ENCODE data around the gene PDZD7. TPM values are rescaled to one million over a fixed set of nuclear protein-coding genes. Genes with fewer than 3 reads are reported as not detected.
A peak's percentile ranks its signal among the peaks of the same experiment; 100 is the strongest.

The PDZD7 gene
- total and polyA plus RNA-seq, 2 of the 8 experiments (the other 6 are each of a cell fraction or from before 2014, with no cell fraction given), result 0.88 to 1.6 TPM

GRCh38 chr10:101018600-101019439 lies 12.1 kb downstream of the PDZD7 start (continued):
- TF ChIP-seq RNF2 (IDR thresholded peaks at IDR 0.05; ENCODE audit: borderline replicate concordance, low read depth, low read length, missing control alignments, poor library complexity, severe bottlenecking), result no peak
- no peak for TF ChIP-seq HDAC6 (IDR thresholded peaks at IDR 0.05; ENCODE audit: low read depth, low read length)
- TF ChIP-seq KDM4A (IDR thresholded peaks at IDR 0.05; ENCODE audit: low read depth, low read length, severe bottlenecking), result peak; percentile 58
- no peak for TF ChIP-seq PHF8 (conservative IDR thresholded peaks at IDR 0.05; ENCODE audit: low read depth, low read length)
- peak in 1 of 2 experiments; percentile 18; a peak in 1 of 4 replicates for TF ChIP-seq HDAC2 (IDR thresholded peaks at IDR 0.05; ENCODE audit: borderline replicate concordance in 1 of 2, low read depth in 2 of 2, low read length in 2 of 2)
- TF ChIP-seq TEAD4 (IDR thresholded peaks at IDR 0.05; ENCODE audit: low read depth, low read length), result no peak
- no peak for TF ChIP-seq SIRT6 (IDR thresholded peaks at IDR 0.05; ENCODE audit: low read length)
- peak; percentile 56 for TF ChIP-seq SUZ12 (IDR thresholded peaks at IDR 0.05; ENCODE audit: low read length)
- TF ChIP-seq NRF1 (IDR thresholded peaks at IDR 0.05; ENCODE audit: low read depth, low read length), result no peak
- no peak for TF ChIP-seq POLR2AphosphoS5 (IDR thresholded peaks at IDR 0.05; ENCODE audit: low read depth, low read length)
- TF ChIP-seq CREB1 (IDR thresholded peaks at IDR 0.05), result peak; percentile 7; the same call in 1 of the 2 replicates
- no peak for TF ChIP-seq BCL11A (IDR thresholded peaks at IDR 0.05; ENCODE audit: low read depth in 2 of 2, low read length in 2 of 2)
- no peak for TF ChIP-seq SP2 (IDR thresholded peaks at IDR 0.05; ENCODE audit: low read length)
- no peak for TF ChIP-seq KDM1A (IDR thresholded peaks at IDR 0.05; ENCODE audit: borderline replicate concordance, low read length)
- no peak for TF ChIP-seq EGR1 (IDR thresholded peaks at IDR 0.05; ENCODE audit: borderline replicate concordance, low read depth, low read length)
- peak; percentile 71 to 80 for TF ChIP-seq RAD21 (IDR thresholded peaks at IDR 0.05 in 1 of 2, conservative IDR thresholded peaks at IDR 0.05 in 1 of 2; ENCODE audit: low read depth in 2 of 2, low read length in 2 of 2)
- no peak for TF ChIP-seq JUND (IDR thresholded peaks at IDR 0.05; ENCODE audit: low read length)
- peak in 1 of 2 experiments; percentile 13; a peak in 2 of 4 replicates for TF ChIP-seq SIN3A (conservative IDR thresholded peaks at IDR 0.05 in 1 of 2, IDR thresholded peaks at IDR 0.05 in 1 of 2; ENCODE audit: low read depth in 1 of 2, low read length in 2 of 2)
- TF ChIP-seq BACH1 (IDR thresholded peaks at IDR 0.05; ENCODE audit: low read length), result no peak
- peak; percentile 82 to 92 (median 86) for TF ChIP-seq CTCF (IDR thresholded peaks at IDR 0.05; ENCODE audit: control extremely low read depth in 1 of 3, insufficient read depth in 1 of 3, low read depth in 1 of 3, low read length in 3 of 3)

Data from H1 (cell line).